ENCODE data around the gene GJA8.
"Not testable (repeated sequence)": the region's sequence is repeated elsewhere in the genome, so short reads cannot be mapped to it uniquely, and the experiment has no call there.

DNA sequence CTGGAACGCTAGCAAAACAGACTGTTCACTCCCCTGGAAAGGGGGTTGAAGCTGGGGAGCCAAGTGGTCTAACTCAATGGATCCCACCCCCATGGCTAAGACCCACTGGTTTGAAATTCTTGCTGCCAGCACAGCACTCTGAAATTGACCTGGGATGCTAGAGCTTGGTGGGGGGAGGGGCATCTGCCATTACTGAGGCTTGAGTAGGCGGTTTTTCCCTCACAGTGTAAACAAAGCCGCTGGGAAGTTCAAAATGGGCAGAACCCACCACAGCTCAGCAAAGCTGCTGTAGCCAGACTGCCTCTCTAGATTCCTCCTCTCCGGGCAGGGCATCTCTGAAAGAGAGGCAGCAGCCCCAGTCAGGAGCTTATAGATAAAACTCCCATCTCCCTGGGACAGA lies 47.6 kb upstream of the GJA8 start:
- TF ChIP-seq, protein P1, sequence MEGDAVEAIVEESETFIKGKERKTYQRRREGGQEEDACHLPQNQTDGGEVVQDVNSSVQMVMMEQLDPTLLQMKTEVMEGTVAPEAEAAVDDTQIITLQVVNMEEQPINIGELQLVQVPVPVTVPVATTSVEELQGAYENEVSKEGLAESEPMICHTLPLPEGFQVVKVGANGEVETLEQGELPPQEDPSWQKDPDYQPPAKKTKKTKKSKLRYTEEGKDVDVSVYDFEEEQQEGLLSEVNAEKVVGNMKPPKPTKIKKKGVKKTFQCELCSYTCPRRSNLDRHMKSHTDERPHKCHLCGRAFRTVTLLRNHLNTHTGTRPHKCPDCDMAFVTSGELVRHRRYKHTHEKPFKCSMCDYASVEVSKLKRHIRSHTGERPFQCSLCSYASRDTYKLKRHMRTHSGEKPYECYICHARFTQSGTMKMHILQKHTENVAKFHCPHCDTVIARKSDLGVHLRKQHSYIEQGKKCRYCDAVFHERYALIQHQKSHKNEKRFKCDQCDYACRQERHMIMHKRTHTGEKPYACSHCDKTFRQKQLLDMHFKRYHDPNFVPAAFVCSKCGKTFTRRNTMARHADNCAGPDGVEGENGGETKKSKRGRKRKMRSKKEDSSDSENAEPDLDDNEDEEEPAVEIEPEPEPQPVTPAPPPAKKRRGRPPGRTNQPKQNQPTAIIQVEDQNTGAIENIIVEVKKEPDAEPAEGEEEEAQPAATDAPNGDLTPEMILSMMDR (conservative IDR thresholded peaks at IDR 0.05; ENCODE audit: low read depth, low read length): not testable (repeated sequence)
- not testable (repeated sequence) for TF ChIP-seq EZH2 (IDR thresholded peaks at IDR 0.05; ENCODE audit: borderline replicate concordance, low read depth, low read length, poor library complexity, severe bottlenecking)
